ENCODE results near the gene NR2F1-AS1.

DNA sequence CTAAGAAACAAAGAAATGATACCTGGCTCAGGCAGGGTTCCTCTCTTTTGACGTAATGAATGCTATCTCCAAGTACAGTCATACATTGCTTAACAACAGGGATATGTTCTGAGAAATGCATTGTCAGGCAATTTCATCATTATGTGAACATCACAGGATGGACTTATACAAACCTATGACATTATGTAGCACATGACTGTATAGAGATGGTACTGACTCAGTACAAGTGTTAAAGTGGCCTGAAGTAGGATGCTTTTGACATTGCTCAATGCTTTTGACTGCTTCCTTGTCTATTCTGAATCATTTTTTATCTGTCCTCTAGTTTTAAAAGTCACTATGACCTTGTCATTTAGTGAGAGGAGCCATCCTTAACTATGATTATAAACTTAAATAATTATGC, 147.6 kb downstream of the NR2F1-AS1 start:
- no peak for TF ChIP-seq POLR2A (IDR thresholded peaks at IDR 0.05)
- TF ChIP-seq, protein P1, sequence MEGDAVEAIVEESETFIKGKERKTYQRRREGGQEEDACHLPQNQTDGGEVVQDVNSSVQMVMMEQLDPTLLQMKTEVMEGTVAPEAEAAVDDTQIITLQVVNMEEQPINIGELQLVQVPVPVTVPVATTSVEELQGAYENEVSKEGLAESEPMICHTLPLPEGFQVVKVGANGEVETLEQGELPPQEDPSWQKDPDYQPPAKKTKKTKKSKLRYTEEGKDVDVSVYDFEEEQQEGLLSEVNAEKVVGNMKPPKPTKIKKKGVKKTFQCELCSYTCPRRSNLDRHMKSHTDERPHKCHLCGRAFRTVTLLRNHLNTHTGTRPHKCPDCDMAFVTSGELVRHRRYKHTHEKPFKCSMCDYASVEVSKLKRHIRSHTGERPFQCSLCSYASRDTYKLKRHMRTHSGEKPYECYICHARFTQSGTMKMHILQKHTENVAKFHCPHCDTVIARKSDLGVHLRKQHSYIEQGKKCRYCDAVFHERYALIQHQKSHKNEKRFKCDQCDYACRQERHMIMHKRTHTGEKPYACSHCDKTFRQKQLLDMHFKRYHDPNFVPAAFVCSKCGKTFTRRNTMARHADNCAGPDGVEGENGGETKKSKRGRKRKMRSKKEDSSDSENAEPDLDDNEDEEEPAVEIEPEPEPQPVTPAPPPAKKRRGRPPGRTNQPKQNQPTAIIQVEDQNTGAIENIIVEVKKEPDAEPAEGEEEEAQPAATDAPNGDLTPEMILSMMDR (IDR thresholded peaks at IDR 0.05), result no peak
